HepG2 (cell line): ENCODE data around the gene NEAT1. TPM values are rescaled to one million over a fixed set of nuclear protein-coding genes. Genes with fewer than 3 reads are reported as not detected.

ENCODE experiments used
- ADNP ChIP-seq: sonication (generic); formaldehyde crosslinking; IDR thresholded peaks from 2 replicates; pipeline ENCODE4 v1.4.0; 2020; ENCODE audit warnings: missing genetic modification reagents
- ARNT ChIP-seq: fragments of 450-650 bp; IDR thresholded peaks from 2 replicates; pipeline ENCODE4 v1.6.1; 2017
- GRHL1 ChIP-seq: sonication (generic); formaldehyde crosslinking; conservative IDR thresholded peaks from 2 replicates; pipeline ENCODE4 v1.8.0; 2022; ENCODE audit warnings: missing genetic modification reagents
- HMGXB4 ChIP-seq, 2 experiments: sonication (generic) in 1 of 2; formaldehyde crosslinking in 1 of 2; IDR thresholded peaks; 2 replicates each; pipeline versions ENCODE4 v1.4.0 to v1.6.1; 2018 to 2020; ENCODE audit warnings: missing genetic modification reagents in 2 of 2, borderline replicate concordance in 1 of 2, low read depth in 1 of 2, mild to moderate bottlenecking in 1 of 2, missing biosample characterization in 1 of 2
- ZBTB3 ChIP-seq: sonication (generic); formaldehyde crosslinking; IDR thresholded peaks from 2 replicates; pipeline ENCODE4 v1.4.0; 2020; ENCODE audit warnings: low read depth, mild to moderate bottlenecking, moderate library complexity, missing genetic modification reagents, borderline replicate concordance
- ZNF160 ChIP-seq: sonication (generic); formaldehyde crosslinking; IDR thresholded peaks from 2 replicates; pipeline ENCODE4 v1.8.0; 2022; ENCODE audit warnings: mild to moderate bottlenecking, inconsistent platforms, missing genetic modification reagents
- ZNF20 ChIP-seq: sonication (generic); formaldehyde crosslinking; IDR thresholded peaks from 2 replicates; pipeline ENCODE4 v1.4.0; 2020; ENCODE audit warnings: mild to moderate bottlenecking, moderate library complexity, missing genetic modification reagents
- ZNF331 ChIP-seq: sonication (generic); formaldehyde crosslinking; IDR thresholded peaks from 2 replicates; pipeline ENCODE4 v1.4.0; 2020; ENCODE audit warnings: missing genetic modification reagents
- ZNF839 ChIP-seq: sonication (generic); formaldehyde crosslinking; IDR thresholded peaks from 2 replicates; pipeline ENCODE4 v1.4.0; 2020; ENCODE audit warnings: missing genetic modification reagents, mild to moderate bottlenecking, borderline replicate concordance
- ZSCAN21 ChIP-seq: sonication (generic); formaldehyde crosslinking; IDR thresholded peaks from 2 replicates; pipeline ENCODE4 v1.8.0; 2022; ENCODE audit warnings: mild to moderate bottlenecking, missing genetic modification reagents, moderate library complexity, borderline replicate concordance
- polyA plus RNA-seq, 8 experiments: library from polyadenylated mRNA; depleted of rRNA in 3 of 8; stranded (reverse) in 7 of 8; unstranded in 1 of 8; fragments of >200 nt; fragmentation: Illumina TruSeq in 4 of 8; extraction: Trizol in 4 of 8; gene quantifications; 2 replicates each; pipeline versions ENCODE4 v1.2.1 to v1.2.3, GENCODE V29; 2011 to 2016; ENCODE audit warnings: low read depth in 4 of 8, missing spikeins in 1 of 8, mixed read lengths in 1 of 8; ENCODE audit not compliant: insufficient read depth in 1 of 8
- total RNA-seq, 5 experiments: library from RNA; depleted of rRNA; stranded (reverse); fragments of >200 nt; fragmentation: Illumina TruSeq; extraction: Trizol; gene quantifications; 2 replicates each; pipeline ENCODE4 v1.2.3, GENCODE V29; 2016; ENCODE audit warnings: low read depth in 1 of 5
- TF ChIP-seq, protein P1 (sequence below): sonication (generic); formaldehyde crosslinking; IDR thresholded peaks from one replicate; pipeline ENCODE4 v1.5.1; 2020; ENCODE audit warnings: mild to moderate bottlenecking, missing genetic modification reagents; ENCODE audit errors: not compliant biosample characterization

The NEAT1 gene
- total and polyA plus RNA-seq, 2 of the 13 experiments (the other 11 are each of a cell fraction or from before 2014, with no cell fraction given) = 20.5 to 41.2 TPM

DNA sequence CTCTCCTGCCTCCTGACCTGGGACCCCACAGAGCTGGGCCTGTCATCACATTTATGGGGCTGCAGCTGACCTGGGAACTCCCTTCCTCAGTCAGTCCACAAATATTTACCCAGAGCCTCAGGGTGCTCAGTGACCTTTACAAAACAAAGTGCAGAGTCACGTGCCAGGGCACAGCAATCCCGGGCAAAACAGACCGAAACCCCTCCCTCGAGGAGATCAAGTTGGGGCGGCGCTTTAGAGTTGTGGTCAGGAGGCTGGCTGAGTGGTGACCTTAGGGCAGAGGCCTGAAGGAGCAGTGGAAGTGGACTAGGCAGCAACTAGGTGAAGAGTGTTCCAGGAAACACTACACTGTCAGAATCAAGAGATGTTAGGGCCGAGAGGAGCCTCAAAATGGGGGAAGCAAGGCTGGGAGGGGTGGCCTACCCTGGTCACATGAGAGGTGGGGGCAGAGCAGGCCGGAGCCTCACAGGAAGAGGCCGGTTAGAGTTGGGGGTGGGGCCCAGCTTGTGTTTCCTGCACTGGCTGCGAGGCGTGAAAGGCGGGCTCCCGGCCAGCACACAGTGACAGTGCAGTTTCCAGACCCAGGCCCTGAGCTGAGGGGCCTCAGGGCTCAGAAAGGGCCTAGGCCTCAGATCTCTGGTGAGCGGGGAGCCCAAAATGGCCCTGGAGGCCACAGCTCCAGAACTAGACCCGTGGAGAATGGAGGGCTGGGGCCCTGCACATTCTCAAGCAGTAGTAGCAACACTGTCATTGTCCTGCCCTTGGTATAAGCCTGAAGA lies 3.7 kb upstream of the NEAT1 start (continued):
- TF ChIP-seq, protein P1, sequence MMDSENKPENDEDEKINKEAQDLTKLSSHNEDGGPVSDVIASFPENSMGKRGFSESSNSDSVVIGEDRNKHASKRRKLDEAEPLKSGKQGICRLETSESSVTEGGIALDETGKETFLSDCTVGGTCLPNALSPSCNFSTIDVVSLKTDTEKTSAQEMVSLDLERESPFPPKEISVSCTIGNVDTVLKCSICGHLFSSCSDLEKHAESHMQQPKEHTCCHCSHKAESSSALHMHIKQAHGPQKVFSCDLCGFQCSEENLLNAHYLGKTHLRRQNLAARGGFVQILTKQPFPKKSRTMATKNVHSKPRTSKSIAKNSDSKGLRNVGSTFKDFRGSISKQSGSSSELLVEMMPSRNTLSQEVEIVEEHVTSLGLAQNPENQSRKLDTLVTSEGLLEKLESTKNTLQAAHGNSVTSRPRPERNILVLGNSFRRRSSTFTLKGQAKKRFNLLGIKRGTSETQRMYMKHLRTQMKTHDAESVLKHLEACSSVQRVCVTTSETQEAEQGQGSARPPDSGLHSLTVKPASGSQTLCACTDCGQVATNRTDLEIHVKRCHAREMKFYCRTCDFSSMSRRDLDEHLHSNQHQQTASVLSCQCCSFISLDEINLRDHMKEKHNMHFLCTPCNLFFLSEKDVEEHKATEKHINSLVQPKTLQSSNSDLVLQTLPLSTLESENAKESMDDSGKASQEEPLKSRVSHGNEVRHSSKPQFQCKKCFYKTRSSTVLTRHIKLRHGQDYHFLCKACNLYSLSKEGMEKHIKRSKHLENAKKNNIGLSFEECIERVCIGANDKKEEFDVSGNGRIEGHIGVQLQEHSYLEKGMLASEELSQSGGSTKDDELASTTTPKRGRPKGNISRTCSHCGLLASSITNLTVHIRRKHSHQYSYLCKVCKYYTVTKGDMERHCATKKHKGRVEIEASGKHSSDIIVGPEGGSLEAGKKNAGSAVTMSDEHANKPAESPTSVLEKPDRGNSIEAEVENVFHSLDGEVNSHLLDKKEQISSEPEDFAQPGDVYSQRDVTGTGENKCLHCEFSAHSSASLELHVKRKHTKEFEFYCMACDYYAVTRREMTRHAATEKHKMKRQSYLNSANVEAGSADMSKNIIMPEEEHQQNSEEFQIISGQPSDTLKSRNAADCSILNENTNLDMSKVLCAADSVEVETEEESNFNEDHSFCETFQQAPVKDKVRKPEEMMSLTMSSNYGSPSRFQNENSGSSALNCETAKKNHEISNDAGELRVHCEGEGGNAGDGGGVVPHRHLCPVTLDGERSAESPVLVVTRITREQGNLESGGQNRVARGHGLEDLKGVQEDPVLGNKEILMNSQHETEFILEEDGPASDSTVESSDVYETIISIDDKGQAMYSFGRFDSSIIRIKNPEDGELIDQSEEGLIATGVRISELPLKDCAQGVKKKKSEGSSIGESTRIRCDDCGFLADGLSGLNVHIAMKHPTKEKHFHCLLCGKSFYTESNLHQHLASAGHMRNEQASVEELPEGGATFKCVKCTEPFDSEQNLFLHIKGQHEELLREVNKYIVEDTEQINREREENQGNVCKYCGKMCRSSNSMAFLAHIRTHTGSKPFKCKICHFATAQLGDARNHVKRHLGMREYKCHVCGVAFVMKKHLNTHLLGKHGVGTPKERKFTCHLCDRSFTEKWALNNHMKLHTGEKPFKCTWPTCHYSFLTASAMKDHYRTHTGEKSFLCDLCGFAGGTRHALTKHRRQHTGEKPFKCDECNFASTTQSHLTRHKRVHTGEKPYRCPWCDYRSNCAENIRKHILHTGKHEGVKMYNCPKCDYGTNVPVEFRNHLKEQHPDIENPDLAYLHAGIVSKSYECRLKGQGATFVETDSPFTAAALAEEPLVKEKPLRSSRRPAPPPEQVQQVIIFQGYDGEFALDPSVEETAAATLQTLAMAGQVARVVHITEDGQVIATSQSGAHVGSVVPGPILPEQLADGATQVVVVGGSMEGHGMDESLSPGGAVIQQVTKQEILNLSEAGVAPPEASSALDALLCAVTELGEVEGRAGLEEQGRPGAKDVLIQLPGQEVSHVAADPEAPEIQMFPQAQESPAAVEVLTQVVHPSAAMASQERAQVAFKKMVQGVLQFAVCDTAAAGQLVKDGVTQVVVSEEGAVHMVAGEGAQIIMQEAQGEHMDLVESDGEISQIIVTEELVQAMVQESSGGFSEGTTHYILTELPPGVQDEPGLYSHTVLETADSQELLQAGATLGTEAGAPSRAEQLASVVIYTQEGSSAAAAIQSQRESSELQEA = no peak
- peak; percentile 52; the same call in 1 of the 2 replicates for TF ChIP-seq ZNF331
- TF ChIP-seq ARNT = no peak
- no peak for TF ChIP-seq ADNP
- TF ChIP-seq GRHL1 (CRISPR knock-in tag) = no peak
- peak; percentile 78; the same call in 1 of the 2 replicates for TF ChIP-seq ZSCAN21 (CRISPR knock-in tag)
- peak in 1 of 2 experiments; percentile 53; a peak in 1 of 4 replicates for TF ChIP-seq HMGXB4 (CRISPR knock-in tag; IDR thresholded peaks at IDR 0.05; ENCODE audit: borderline replicate concordance in 1 of 2, low read depth in 1 of 2)
- peak; percentile 76; the same call in 1 of the 2 replicates for TF ChIP-seq ZBTB3
- TF ChIP-seq ZNF20 (CRISPR knock-in tag) = no peak
- no peak for TF ChIP-seq ZNF160
- TF ChIP-seq ZNF839 (CRISPR knock-in tag) = no peak
